SH-SY5Y (cell line): ENCODE results near the gene LYPD6B.

Experiments used
- GATA2 ChIP-seq: IDR thresholded peaks from 2 replicates; pipeline ENCODE4 v1.6.1; 2011; ENCODE audit warnings: mild to moderate bottlenecking, low read depth, low read length
- GATA3 ChIP-seq: IDR thresholded peaks from 2 replicates; pipeline ENCODE4 v1.6.1; 2011; ENCODE audit warnings: low read depth, mild to moderate bottlenecking, low read length, moderate library complexity

- TF ChIP-seq GATA2 (no peak), GATA3 (no peak)
Observed at GRCh38 chr2:149152469-149152953, 114.0 kb downstream of the LYPD6B start.
